Coronary artery (tissue), 2 donors: ENCODE measurements around the gene RPLP1.

Experiments
- DNase-seq: peaks from one replicate; pipeline ENCODE4 v3.0.0-alpha.2; 2017; ENCODE audit warnings: low spot score
- H3K27ac ChIP-seq, 2 donors: fragments of 200-600 bp; sonication (generic); one replicate each; pipeline ENCODE4 v1.5.1; 2016 to 2019
- H3K4me3 ChIP-seq: fragments of 200-600 bp; sonication (generic); 2 replicates; pipeline ENCODE4 v1.5.1; 2016; ENCODE audit warnings: mild to moderate bottlenecking, moderate library complexity
- CTCF ChIP-seq: fragments of 200-600 bp; sonication (generic); IDR thresholded peaks from one replicate; pipeline ENCODE4 v1.5.1; 2019; ENCODE audit warnings: antibody characterized with exemption

RPLP1 gene

GRCh38 chr15:69451951-69452691 lies 497 bp upstream of the RPLP1 start:
- no peak for TF ChIP-seq CTCF
- peak; percentile 81 for DNase-seq

GRCh38 chr15:69454953-69455352 lies 2.3 kb downstream of the RPLP1 start:
- TF ChIP-seq CTCF, result no peak

More at GRCh38 chr15:69451951-69452691, 497 bp upstream of the RPLP1 start:
- H3K27ac ChIP-seq, result peak overlapping the region; percentile 82 to 98
- H3K4me3 ChIP-seq, result peak overlapping the region; percentile 97

GRCh38 chr15:69456208-69457166 lies 3.9 kb downstream of the RPLP1 start:
- H3K4me3 ChIP-seq, result no peak overlapping the region
- no peak for TF ChIP-seq CTCF

More at GRCh38 chr15:69454953-69455352, 2.3 kb downstream of the RPLP1 start:
- DNase-seq, result no peak
- Histone ChIP-seq H3K4me3 (peak overlapping the region; percentile 97), H3K27ac (peak overlapping the region in 1 of 2 donors; percentile 9)

GRCh38 chr15:69457304-69458280 lies 5.0 kb downstream of the RPLP1 start:
- no peak for TF ChIP-seq CTCF
- DNase-seq, result no peak
- H3K27ac ChIP-seq, result no peak overlapping the region
- no peak overlapping the region for H3K4me3 ChIP-seq

More at GRCh38 chr15:69456208-69457166, 3.9 kb downstream of the RPLP1 start:
- DNase-seq, result no peak
- H3K27ac ChIP-seq, result no peak overlapping the region

GRCh38 chr15:69459066-69459465 lies 6.4 kb downstream of the RPLP1 start:
- TF ChIP-seq CTCF, result no peak
- peak overlapping the region in 1 of 2 donors; percentile 31 for H3K27ac ChIP-seq
- DNase-seq, result no peak
- H3K4me3 ChIP-seq, result no peak overlapping the region

GRCh38 chr15:69460481-69460880 lies 7.9 kb downstream of the RPLP1 start:
- no peak overlapping the region for H3K27ac ChIP-seq

More at GRCh38 chr15:69460481-69460880, 7.9 kb downstream of the RPLP1 start:
- no peak for TF ChIP-seq CTCF
- H3K4me3 ChIP-seq, result no peak overlapping the region
- no peak for DNase-seq
